GM08714 (cell line): ENCODE results near the gene ABCG1.

ENCODE experiments used
- H3K4me3 ChIP-seq: fragments of 200-500 bp; sonication (Bioruptor generic); 2 replicates; pipeline ENCODE4 v1.5.1; 2014; ENCODE audit warnings: mild to moderate bottlenecking, low read length, inconsistent platforms
- ZNF274 ChIP-seq: IDR thresholded peaks from 2 replicates; pipeline ENCODE4 v1.6.1; 2012; ENCODE audit warnings: mild to moderate bottlenecking, low read depth, low read length

ABCG1 gene

GRCh38 chr21:42239556-42239955, 20.6 kb downstream of the ABCG1 start:
- no peak overlapping the region for H3K4me3 ChIP-seq
- no peak for TF ChIP-seq ZNF274

- H3K4me3 ChIP-seq, result no peak overlapping the region
- TF ChIP-seq ZNF274, result no peak
These were observed 21.0 kb downstream of the ABCG1 start for GRCh38 chr21:42239973-42240372.

- no peak for TF ChIP-seq ZNF274
- H3K4me3 ChIP-seq, result no peak overlapping the region
These were observed 23.7 kb downstream of the ABCG1 start for GRCh38 chr21:42242611-42243010.

GRCh38 chr21:42243026-42243425, 24.1 kb downstream of the ABCG1 start:
- no peak overlapping the region for H3K4me3 ChIP-seq
- no peak for TF ChIP-seq ZNF274

- TF ChIP-seq ZNF274, result no peak
- H3K4me3 ChIP-seq, result no peak overlapping the region
These were observed 26.6 kb downstream of the ABCG1 start for GRCh38 chr21:42245331-42246193.

GRCh38 chr21:42247716-42248115, 28.8 kb downstream of the ABCG1 start:
- TF ChIP-seq ZNF274, result no peak
- H3K4me3 ChIP-seq, result no peak overlapping the region

- H3K4me3 ChIP-seq, result no peak overlapping the region
- TF ChIP-seq ZNF274, result no peak
These were observed 29.3 kb downstream of the ABCG1 start for GRCh38 chr21:42248241-42248640.

- H3K4me3 ChIP-seq, result no peak overlapping the region; the same call in 1 of the 2 replicates
- TF ChIP-seq ZNF274, result no peak
These were observed 30.1 kb downstream of the ABCG1 start for GRCh38 chr21:42248783-42249597.

GRCh38 chr21:42250422-42251403, 31.8 kb downstream of the ABCG1 start:
- H3K4me3 ChIP-seq, result no peak overlapping the region
- TF ChIP-seq ZNF274, result no peak

GRCh38 chr21:42251654-42252324, 32.8 kb downstream of the ABCG1 start:
- H3K4me3 ChIP-seq, result no peak overlapping the region
- no peak for TF ChIP-seq ZNF274

GRCh38 chr21:42252325-42252654, 33.4 kb downstream of the ABCG1 start:
- H3K4me3 ChIP-seq, result no peak overlapping the region
- TF ChIP-seq ZNF274, result no peak

GRCh38 chr21:42252778-42253340, 33.9 kb downstream of the ABCG1 start:
- no peak overlapping the region for H3K4me3 ChIP-seq
- no peak for TF ChIP-seq ZNF274

GRCh38 chr21:42253466-42253865, 34.5 kb downstream of the ABCG1 start:
- TF ChIP-seq ZNF274, result no peak
- no peak overlapping the region for H3K4me3 ChIP-seq
